22Rv1 (cell line): ENCODE results near the gene WSB1.

Experiments
- H3K27ac ChIP-seq: fragments of 450-650 bp; 2 replicates; pipeline ENCODE4 v1.5.1; 2017
- ZFX ChIP-seq: fragments of 450-650 bp; IDR thresholded peaks from 2 replicates; pipeline ENCODE4 v1.6.1; 2017; ENCODE audit warnings: antibody characterized with exemption, borderline replicate concordance
- TF ChIP-seq, protein P1 (sequence below): fragments of 450-650 bp; IDR thresholded peaks from 2 replicates; pipeline ENCODE4 v1.5.1; 2017; ENCODE audit warnings: mild to moderate bottlenecking

Gene WSB1

DNA sequence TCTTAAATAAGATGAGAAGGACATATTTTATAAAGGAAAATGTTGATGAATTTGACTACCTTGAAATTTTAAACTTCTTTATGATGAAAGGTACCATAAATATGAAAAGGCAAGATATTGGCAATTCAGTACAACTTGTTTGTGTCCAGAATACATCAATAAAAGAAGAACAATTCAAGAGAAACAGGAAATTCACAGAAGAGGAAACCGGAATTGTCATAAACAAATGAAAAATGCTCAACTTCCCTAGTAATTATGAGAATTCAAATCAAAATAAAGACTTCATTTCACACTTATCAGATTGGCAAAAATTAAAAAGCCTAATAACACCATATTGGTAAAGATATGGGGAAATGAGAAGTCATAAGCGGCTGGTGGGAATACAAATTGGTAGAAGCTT lies 54.3 kb downstream of the WSB1 start:
- TF ChIP-seq, protein P1, sequence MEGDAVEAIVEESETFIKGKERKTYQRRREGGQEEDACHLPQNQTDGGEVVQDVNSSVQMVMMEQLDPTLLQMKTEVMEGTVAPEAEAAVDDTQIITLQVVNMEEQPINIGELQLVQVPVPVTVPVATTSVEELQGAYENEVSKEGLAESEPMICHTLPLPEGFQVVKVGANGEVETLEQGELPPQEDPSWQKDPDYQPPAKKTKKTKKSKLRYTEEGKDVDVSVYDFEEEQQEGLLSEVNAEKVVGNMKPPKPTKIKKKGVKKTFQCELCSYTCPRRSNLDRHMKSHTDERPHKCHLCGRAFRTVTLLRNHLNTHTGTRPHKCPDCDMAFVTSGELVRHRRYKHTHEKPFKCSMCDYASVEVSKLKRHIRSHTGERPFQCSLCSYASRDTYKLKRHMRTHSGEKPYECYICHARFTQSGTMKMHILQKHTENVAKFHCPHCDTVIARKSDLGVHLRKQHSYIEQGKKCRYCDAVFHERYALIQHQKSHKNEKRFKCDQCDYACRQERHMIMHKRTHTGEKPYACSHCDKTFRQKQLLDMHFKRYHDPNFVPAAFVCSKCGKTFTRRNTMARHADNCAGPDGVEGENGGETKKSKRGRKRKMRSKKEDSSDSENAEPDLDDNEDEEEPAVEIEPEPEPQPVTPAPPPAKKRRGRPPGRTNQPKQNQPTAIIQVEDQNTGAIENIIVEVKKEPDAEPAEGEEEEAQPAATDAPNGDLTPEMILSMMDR: no peak
- TF ChIP-seq ZFX: no peak
- peak overlapping the region; percentile 69 for H3K27ac ChIP-seq

DNA sequence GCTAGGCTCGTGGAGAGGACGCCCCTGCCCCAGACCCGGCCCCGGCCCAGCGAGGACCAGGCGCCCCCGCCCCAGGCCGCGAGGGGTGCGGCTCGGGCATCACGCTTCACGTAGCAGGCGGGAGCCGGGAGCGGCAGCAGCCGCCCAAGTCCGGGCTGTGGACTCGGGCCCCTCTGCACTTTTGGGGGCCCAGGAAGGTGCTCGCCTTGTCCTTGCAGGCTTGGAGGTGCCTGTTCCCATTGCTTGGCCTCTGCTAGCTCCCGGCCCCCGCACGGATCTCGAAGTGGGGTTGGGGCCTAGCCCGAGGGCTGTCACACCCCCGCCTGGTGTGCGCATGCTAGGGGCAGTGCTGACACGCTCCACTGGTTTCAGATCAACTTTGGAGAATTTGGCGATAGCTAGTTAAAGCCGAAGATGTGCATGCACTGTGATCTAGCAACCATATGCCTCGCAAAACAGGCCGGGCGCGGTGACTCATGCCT lies 55.7 kb downstream of the WSB1 start:
- TF ChIP-seq, protein P1: no peak
- TF ChIP-seq ZFX: no peak
- peak overlapping the region; percentile 69 for H3K27ac ChIP-seq

DNA sequence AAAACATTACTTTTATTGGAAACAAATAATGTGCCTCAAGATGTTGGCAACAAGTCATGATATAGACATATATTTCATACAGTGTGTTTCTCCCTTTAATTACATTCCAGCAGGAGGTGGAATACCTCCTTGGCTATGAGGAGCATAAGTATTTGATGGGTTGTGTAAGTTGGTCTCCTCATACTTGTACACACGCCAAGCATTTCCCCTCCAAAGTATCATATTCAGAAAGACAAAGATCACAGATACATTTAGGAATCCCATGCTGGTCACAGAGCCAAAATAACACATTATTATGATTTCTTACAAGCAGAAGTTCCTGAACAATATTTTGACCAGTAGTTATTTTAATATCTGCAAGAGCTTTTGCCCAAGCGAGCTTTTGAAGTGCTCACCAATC lies 57.8 kb downstream of the WSB1 start:
- TF ChIP-seq, protein P1: no peak
- no peak for TF ChIP-seq ZFX
- H3K27ac ChIP-seq: no peak overlapping the region; the same call in 1 of the 2 replicates

DNA sequence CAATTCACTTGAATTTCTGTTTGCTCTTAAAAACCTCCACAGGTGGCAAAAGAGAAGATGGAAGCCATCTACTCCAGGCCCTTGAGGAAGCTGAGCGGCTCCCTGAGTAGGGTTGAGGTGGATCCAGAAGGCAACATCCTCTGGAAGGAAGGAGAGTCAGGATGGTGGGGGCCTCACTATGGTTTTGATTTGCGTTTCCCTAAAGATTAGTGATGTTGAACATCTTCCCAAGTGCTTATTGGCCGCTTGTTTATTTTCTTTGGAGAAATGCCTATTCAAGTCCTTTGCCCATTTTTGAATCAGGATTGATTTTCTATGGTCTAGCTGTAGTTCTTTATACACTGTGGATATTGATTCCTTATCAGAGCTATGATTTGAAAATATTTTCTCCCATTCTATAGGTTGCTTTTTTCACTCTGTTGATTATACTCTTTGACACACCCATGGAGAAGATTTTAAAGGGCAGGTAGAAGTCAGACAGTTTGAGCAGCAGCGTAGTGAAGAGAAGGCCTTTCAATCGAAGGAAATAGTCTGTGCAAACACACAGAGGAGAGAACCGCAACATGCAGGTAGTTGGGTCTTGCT lies 58.6 kb downstream of the WSB1 start:
- H3K27ac ChIP-seq: peak overlapping the region; percentile 76

DNA sequence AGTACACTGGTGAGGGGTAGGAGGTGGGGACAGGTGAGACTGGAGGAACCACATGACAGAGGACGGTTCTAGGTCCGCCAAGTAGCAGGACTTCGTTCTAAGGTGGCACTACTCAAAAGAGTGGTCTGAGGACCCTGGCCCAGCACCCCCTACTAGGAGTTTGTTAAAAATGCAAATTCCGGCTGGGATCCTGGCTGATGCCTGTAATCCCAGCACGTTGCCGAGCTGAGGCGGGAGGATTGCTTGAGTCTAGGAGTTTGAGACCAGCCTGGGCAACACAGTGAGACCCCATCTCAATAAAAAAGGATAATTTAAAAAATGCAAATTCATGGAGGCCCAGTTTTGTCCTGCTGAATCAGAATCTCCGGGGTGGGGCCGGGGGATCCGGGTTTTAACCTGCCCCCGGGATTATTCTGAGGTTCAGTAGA lies 59.1 kb downstream of the WSB1 start:
- TF ChIP-seq, protein P1: no peak
- TF ChIP-seq ZFX: no peak
- peak overlapping the region; percentile 76 for H3K27ac ChIP-seq

More for the DNA sequence above, 58.6 kb downstream of the WSB1 start:
- no peak for TF ChIP-seq ZFX

DNA sequence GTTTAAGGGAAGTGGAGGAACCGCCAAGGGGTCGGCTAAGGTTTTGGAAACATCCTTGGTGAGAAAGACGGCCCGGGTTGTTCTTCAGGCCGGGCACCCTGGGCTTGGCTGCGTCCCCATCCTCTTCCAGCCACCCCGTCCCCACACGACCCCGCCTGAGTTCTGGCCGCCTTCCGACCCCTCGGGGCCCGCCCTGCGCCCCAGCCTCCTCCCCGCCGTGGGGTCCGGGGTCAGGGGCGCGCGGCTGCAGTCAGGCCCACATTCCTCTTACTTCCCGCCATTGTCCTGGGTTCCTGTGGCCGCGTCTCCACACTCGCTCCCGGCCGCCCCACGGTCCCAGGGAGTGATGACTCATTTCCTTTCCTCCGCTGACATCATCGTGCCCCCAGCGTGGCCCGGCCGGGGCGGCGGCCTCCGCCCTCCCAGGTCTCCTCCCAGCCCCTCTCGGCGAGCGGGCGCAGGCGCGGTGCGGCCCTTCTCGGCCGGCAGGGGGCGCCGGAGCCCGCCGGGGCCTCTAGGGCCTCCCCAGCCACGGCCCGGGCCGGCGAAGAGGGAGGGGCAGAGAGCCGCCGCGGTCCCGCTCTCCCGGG lies 59.6 kb downstream of the WSB1 start:
- peak overlapping the region; percentile 76 for H3K27ac ChIP-seq
- TF ChIP-seq ZFX: no peak
- TF ChIP-seq, protein P1: peak; percentile 99

DNA sequence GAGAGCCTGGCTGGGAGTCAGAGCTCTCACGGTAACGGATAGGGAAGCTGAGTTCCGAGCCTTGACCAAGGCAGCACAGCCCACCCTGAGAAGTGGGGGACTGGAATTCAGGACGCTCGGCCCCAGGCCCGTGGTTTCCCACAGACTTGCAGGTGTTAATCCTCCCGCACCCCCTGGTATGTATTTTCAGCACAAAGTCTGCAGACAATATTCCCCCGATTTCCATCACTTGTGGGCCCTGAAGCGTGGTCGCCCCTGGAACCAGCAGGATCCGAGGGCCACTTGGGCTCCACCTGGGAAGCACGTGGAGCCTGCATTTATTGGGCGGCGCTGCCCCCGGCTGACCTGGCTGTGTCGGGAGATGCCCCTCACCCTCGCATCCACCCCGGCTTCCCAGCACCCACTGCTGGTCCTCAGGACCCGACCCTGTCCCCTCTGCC lies 60.2 kb downstream of the WSB1 start:
- peak overlapping the region; percentile 76; the same call in 1 of the 2 replicates for H3K27ac ChIP-seq
- no peak for TF ChIP-seq ZFX
- TF ChIP-seq, protein P1: peak; percentile 79
